Measurements from ENCODE around the gene FTCD.

Gene FTCD

DNA sequence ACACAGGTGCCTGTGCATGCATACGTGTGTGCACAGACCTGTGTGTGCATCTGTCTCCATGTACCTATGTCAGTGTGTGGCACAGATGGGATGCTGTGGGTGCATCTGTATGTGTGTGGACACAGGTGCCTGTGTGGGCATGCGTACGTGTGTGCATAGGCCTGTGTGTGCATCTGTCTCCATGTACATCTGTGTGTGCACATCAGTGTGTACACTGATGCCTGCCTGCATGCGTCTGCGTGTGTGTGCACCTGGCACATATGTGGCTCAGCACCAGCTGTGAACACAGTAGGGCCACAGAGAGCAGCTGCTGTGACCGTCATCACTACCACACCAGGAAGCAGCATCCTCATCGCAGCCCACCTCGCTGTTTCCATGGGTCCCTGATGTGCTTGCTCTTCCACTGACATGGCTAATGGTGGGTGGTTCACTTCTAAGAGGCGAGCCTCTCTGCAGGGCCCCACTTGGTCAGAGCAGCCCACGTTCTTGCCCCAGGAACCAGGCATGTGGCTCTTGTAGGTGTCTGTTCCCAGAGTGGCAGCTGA is 38.5 kb upstream of the FTCD start:
- Histone ChIP-seq H3K36me3 (ENCODE audit: control insufficient read depth, insufficient read depth, low read length, severe bottlenecking) (peaks cover 98% of the 10 kb centered on the region), H3K9ac (ENCODE audit: low read length) (no peak overlapping the region), H3K27me3 (replicated peaks; ENCODE audit: control insufficient read depth, insufficient read depth, low read length) (no peaks in the 10 kb centered on the region), H3K9me3 (ENCODE audit: control insufficient read depth, low read length) (no peaks in the 10 kb centered on the region), H3K4me3 (ENCODE audit: low read length) (no peak overlapping the region), H3K4me1 (ENCODE audit: control insufficient read depth, insufficient read depth, low read length) (peaks cover 27% of the 10 kb centered on the region)
- no peak for DNase-seq (ENCODE audit: low read depth)

GRCh38 chr21:46191686-46192575 is 36.6 kb upstream of the FTCD start:
- no peak overlapping the region for H3K9ac ChIP-seq (ENCODE audit: low read length)
- no peaks in the 10 kb centered on the region for H3K27me3 ChIP-seq (replicated peaks; ENCODE audit: control insufficient read depth, insufficient read depth, low read length)
- peaks cover 93% of the 10 kb centered on the region for H3K36me3 ChIP-seq (ENCODE audit: control insufficient read depth, insufficient read depth, low read length, severe bottlenecking)
- peaks cover 36% of the 10 kb centered on the region for H3K4me1 ChIP-seq (ENCODE audit: control insufficient read depth, insufficient read depth, low read length)
- no peaks in the 10 kb centered on the region for H3K9me3 ChIP-seq (ENCODE audit: control insufficient read depth, low read length)
- H3K4me3 ChIP-seq (ENCODE audit: low read length) = no peak overlapping the region
- DNase-seq (ENCODE audit: low read depth) = no peak

DNA sequence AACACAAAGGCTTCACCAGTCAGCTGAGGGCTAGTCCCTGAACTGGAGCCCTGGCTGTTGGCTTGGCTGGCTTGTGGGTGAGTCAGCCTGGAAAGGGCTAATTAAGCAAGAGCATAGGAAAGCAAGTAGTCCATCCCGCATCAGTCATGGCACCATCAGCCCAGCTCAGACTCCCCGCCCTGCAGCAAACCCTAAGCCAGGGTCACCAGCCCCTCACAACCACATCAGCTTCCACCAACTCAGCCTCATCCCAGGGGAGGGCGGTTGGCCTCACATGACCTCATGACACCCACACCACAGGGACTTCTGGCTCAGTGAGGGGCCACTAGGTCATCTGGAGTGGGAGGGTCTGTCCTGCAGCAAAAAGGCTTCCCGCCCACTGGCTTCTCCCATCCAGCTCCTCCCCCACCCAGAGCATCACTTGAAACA is 35.9 kb upstream of the FTCD start:
- Histone ChIP-seq H3K27me3 (replicated peaks; ENCODE audit: control insufficient read depth, insufficient read depth, low read length) (no peaks in the 10 kb centered on the region), H3K36me3 (ENCODE audit: control insufficient read depth, insufficient read depth, low read length, severe bottlenecking) (peaks cover 86% of the 10 kb centered on the region), H3K9ac (ENCODE audit: low read length) (peak overlapping the region; percentile 62), H3K4me3 (ENCODE audit: low read length) (no peak overlapping the region), H3K4me1 (ENCODE audit: control insufficient read depth, insufficient read depth, low read length) (peaks cover 36% of the 10 kb centered on the region), H3K9me3 (ENCODE audit: control insufficient read depth, low read length) (no peaks in the 10 kb centered on the region)
- DNase-seq (ENCODE audit: low read depth) = peak; percentile 82

- Histone ChIP-seq H3K36me3 (ENCODE audit: control insufficient read depth, insufficient read depth, low read length, severe bottlenecking) (peaks cover 80% of the 10 kb centered on the region), H3K27me3 (replicated peaks; ENCODE audit: control insufficient read depth, insufficient read depth, low read length) (no peaks in the 10 kb centered on the region), H3K9me3 (ENCODE audit: control insufficient read depth, low read length) (no peaks in the 10 kb centered on the region), H3K4me1 (ENCODE audit: control insufficient read depth, insufficient read depth, low read length) (peaks cover 36% of the 10 kb centered on the region), H3K9ac (ENCODE audit: low read length) (peak overlapping the region; percentile 62), H3K4me3 (ENCODE audit: low read length) (no peak overlapping the region)
- no peak for DNase-seq (ENCODE audit: low read depth)
These were observed 35.2 kb upstream of the FTCD start for GRCh38 chr21:46190491-46191131.

DNA sequence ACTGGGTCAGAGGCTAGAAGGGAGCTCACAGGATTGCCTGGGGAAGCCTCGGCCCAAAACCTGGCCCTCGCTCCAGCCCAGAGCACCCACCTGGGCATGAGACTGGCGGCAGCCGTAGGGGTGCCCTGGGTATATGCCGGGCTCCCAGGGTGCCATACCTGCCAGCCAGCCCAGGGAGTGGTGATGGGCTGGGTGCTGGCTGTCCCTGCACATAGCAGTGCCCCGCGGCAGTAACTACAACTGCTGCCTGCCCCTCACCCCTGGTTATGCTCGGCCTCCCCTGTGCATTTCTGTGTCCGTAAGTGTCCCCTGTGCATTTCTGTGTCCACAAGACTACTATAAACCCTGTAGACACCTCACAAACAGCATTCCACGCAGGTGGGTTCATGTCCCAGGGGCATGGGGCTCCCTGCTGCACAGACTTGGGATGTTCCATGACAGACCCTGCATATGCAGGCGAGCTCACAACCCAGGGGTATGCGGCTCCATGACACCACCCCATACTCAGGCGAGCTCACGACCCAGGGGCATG is 34.6 kb upstream of the FTCD start:
- Histone ChIP-seq H3K4me3 (ENCODE audit: low read length) (no peak overlapping the region), H3K27me3 (replicated peaks; ENCODE audit: control insufficient read depth, insufficient read depth, low read length) (no peaks in the 10 kb centered on the region), H3K4me1 (ENCODE audit: control insufficient read depth, insufficient read depth, low read length) (peaks cover 41% of the 10 kb centered on the region), H3K36me3 (ENCODE audit: control insufficient read depth, insufficient read depth, low read length, severe bottlenecking) (peaks cover 74% of the 10 kb centered on the region), H3K9ac (ENCODE audit: low read length) (peak overlapping the region; percentile 62), H3K9me3 (ENCODE audit: control insufficient read depth, low read length) (no peaks in the 10 kb centered on the region)
- DNase-seq (ENCODE audit: low read depth) = no peak

GRCh38 chr21:46189213-46189958 is 34.0 kb upstream of the FTCD start:
- peak; percentile 63 for DNase-seq (ENCODE audit: low read depth)
- Histone ChIP-seq H3K4me1 (ENCODE audit: control insufficient read depth, insufficient read depth, low read length) (peaks cover 42% of the 10 kb centered on the region), H3K27me3 (replicated peaks; ENCODE audit: control insufficient read depth, insufficient read depth, low read length) (no peaks in the 10 kb centered on the region), H3K9me3 (ENCODE audit: control insufficient read depth, low read length) (no peaks in the 10 kb centered on the region), H3K4me3 (ENCODE audit: low read length) (peak overlapping the region; percentile 35), H3K36me3 (ENCODE audit: control insufficient read depth, insufficient read depth, low read length, severe bottlenecking) (peaks cover 67% of the 10 kb centered on the region), H3K9ac (ENCODE audit: low read length) (peak overlapping the region; percentile 70)

DNA sequence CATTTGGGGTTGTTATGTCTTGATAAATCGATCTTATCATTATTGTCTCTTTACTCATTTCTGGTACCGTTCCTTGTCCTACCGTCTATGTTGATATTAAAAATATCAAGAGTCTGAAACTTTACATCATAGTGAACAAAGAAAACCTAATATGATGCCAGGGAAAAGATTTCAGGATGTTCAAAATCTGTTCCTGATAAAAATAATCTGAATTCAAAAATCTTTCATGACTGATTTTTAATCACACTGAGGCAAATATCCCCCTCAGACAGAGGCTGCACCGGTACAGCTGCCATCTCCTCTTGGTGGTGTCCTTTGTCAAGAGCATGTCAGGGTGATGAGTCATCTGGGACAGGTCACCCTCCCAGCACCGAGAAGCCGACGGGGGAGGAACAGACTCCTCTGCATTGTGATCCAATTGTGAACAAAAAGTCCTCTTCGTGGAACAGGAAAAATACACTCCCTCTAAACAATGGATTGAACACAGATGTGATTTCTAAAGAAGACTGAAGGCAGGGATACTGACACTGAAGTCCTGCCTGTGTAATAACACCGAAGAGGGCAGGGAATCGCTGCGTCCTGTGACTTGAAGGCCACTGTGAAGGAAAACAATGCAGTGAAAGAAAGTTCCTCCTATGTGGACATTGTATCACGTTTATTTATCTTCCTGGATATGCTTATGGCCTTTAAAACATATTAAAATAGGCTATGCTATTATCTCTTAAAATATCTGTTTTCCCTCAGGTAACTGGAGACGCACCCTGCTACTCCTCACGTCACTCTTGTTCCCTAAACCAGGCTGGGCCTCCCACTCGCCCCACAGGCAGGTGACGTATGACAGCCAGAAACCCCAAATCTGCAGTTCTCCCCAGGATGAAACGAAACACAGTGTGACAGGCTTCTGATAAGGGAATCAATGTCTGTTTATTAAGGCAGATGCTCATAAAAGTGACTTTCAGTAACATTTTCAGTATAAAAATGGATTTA is 33.1 kb upstream of the FTCD start:
- DNase-seq (ENCODE audit: low read depth) = peak; percentile 84
- Histone ChIP-seq H3K9ac (ENCODE audit: low read length) (peak overlapping the region; percentile 70), H3K27me3 (replicated peaks; ENCODE audit: control insufficient read depth, insufficient read depth, low read length) (no peaks in the 10 kb centered on the region), H3K36me3 (ENCODE audit: control insufficient read depth, insufficient read depth, low read length, severe bottlenecking) (peaks cover 59% of the 10 kb centered on the region), H3K9me3 (ENCODE audit: control insufficient read depth, low read length) (no peaks in the 10 kb centered on the region), H3K4me1 (ENCODE audit: control insufficient read depth, insufficient read depth, low read length) (peaks cover 42% of the 10 kb centered on the region), H3K4me3 (ENCODE audit: low read length) (peak overlapping the region; percentile 35)

- Histone ChIP-seq H3K4me3 (ENCODE audit: low read length) (no peak overlapping the region), H3K9me3 (ENCODE audit: control insufficient read depth, low read length) (no peaks in the 10 kb centered on the region), H3K27me3 (replicated peaks; ENCODE audit: control insufficient read depth, insufficient read depth, low read length) (no peaks in the 10 kb centered on the region)
These were observed 32.4 kb upstream of the FTCD start for GRCh38 chr21:46187814-46188213.

GRCh38 chr21:46187261-46187660 is 31.9 kb upstream of the FTCD start:
- H3K9ac ChIP-seq (ENCODE audit: low read length) = no peak overlapping the region
- no peak for DNase-seq (ENCODE audit: low read depth)
- peaks cover 49% of the 10 kb centered on the region for H3K4me1 ChIP-seq (ENCODE audit: control insufficient read depth, insufficient read depth, low read length)
- no peaks in the 10 kb centered on the region for H3K27me3 ChIP-seq (replicated peaks; ENCODE audit: control insufficient read depth, insufficient read depth, low read length)
- no peak overlapping the region for H3K4me3 ChIP-seq (ENCODE audit: low read length)
- H3K36me3 ChIP-seq (ENCODE audit: control insufficient read depth, insufficient read depth, low read length, severe bottlenecking) = peaks cover 46% of the 10 kb centered on the region
- no peaks in the 10 kb centered on the region for H3K9me3 ChIP-seq (ENCODE audit: control insufficient read depth, low read length)

More at GRCh38 chr21:46187814-46188213, 32.4 kb upstream of the FTCD start:
- Histone ChIP-seq H3K9ac (ENCODE audit: low read length) (no peak overlapping the region), H3K36me3 (ENCODE audit: control insufficient read depth, insufficient read depth, low read length, severe bottlenecking) (peaks cover 52% of the 10 kb centered on the region), H3K4me1 (ENCODE audit: control insufficient read depth, insufficient read depth, low read length) (peaks cover 47% of the 10 kb centered on the region)
- DNase-seq (ENCODE audit: low read depth) = no peak

DNA sequence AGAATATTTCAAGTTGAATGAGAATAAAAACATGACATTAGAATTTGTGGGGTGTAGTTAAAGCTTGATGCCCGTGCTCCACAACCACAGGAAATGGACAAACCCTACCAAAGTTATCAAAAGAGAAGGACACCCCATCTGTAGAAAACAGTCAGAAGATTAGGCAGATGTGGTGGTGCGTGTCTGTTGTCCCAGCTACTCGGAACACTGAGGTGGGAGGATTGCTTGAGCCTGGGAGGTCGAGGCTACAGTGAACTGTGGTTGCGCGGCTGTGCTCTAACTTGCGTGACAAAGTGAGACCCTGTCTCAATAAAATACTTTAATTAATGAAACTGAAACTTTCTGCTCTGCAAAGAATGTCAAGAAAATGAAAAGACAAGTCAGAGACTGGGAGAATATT is 30.3 kb upstream of the FTCD start:
- H3K9me3 ChIP-seq (ENCODE audit: control insufficient read depth, low read length) = no peaks in the 10 kb centered on the region
- H3K4me3 ChIP-seq (ENCODE audit: low read length) = no peak overlapping the region
- no peak for DNase-seq (ENCODE audit: low read depth)
- H3K9ac ChIP-seq (ENCODE audit: low read length) = peak overlapping the region; percentile 78
- no peaks in the 10 kb centered on the region for H3K27me3 ChIP-seq (replicated peaks; ENCODE audit: control insufficient read depth, insufficient read depth, low read length)
- peaks cover 33% of the 10 kb centered on the region for H3K36me3 ChIP-seq (ENCODE audit: control insufficient read depth, insufficient read depth, low read length, severe bottlenecking)
- H3K4me1 ChIP-seq (ENCODE audit: control insufficient read depth, insufficient read depth, low read length) = peaks cover 40% of the 10 kb centered on the region

All from adipocyte (in vitro differentiated cells).